NCI-H524 treated with DMSO at 0.1 percent for 48 hours (cell line): ENCODE measurements around the gene HSPA1B.
"Not testable (repeated sequence)": the region's sequence is repeated elsewhere in the genome, so short reads cannot be mapped to it uniquely, and the experiment has no call there.

Source experiments
- DNase-seq: peaks from one replicate; lab custom pipeline; 2025; lab: John Stamatoyannopoulos, UW

The HSPA1B gene

GRCh38 chr6:31860349-31860748 is 32.8 kb downstream of the HSPA1B start:
- no peak for DNase-seq

GRCh38 chr6:31861150-31861549 is 33.6 kb downstream of the HSPA1B start:
- DNase-seq = no peak

GRCh38 chr6:31861919-31862343 is 34.4 kb downstream of the HSPA1B start:
- no peak for DNase-seq

- DNase-seq = peak; percentile 97
Observed at GRCh38 chr6:31862344-31863235, 35.1 kb downstream of the HSPA1B start, which contains the start of gene NEU1. TSS of gene NEU1 (minus strand) at chr6:31862821. CDS start at chr6:31862776, 45 bp downstream.

GRCh38 chr6:31864123-31864562 is 36.6 kb downstream of the HSPA1B start:
- DNase-seq = not testable (repeated sequence)

- no peak for DNase-seq
Observed at GRCh38 chr6:31864818-31865204, 37.3 kb downstream of the HSPA1B start.

- no peak for DNase-seq
Observed at GRCh38 chr6:31865205-31866118, 37.9 kb downstream of the HSPA1B start.

- not testable (repeated sequence) for DNase-seq
Observed at GRCh38 chr6:31868658-31868971, 41.1 kb downstream of the HSPA1B start.

GRCh38 chr6:31869343-31869742 is 41.8 kb downstream of the HSPA1B start:
- no peak for DNase-seq

- no peak for DNase-seq
Observed at GRCh38 chr6:31870385-31870921, 42.9 kb downstream of the HSPA1B start.

- DNase-seq = no peak
Observed at GRCh38 chr6:31871046-31871659, 43.6 kb downstream of the HSPA1B start.

GRCh38 chr6:31874084-31874670 is 46.6 kb downstream of the HSPA1B start:
- no peak for DNase-seq

- DNase-seq = no peak
Observed at GRCh38 chr6:31874836-31875572, 47.5 kb downstream of the HSPA1B start.

GRCh38 chr6:31875877-31876276 is 48.3 kb downstream of the HSPA1B start:
- DNase-seq = no peak

GRCh38 chr6:31876357-31876756 is 48.8 kb downstream of the HSPA1B start:
- DNase-seq = no peak

GRCh38 chr6:31877125-31877650 is 49.6 kb downstream of the HSPA1B start:
- DNase-seq = no peak

- no peak for DNase-seq
Observed at GRCh38 chr6:31877651-31878161, 50.2 kb downstream of the HSPA1B start.

- no peak for DNase-seq
Observed at GRCh38 chr6:31878222-31878621, 50.7 kb downstream of the HSPA1B start.

GRCh38 chr6:31878726-31879125 is 51.2 kb downstream of the HSPA1B start, which contains the start of gene SLC44A4:
TSS of gene SLC44A4 (minus strand) at chr6:31878997. CDS start at chr6:31878980, 17 bp downstream.
- DNase-seq = no peak

GRCh38 chr6:31879143-31879542 is 51.6 kb downstream of the HSPA1B start:
- DNase-seq = no peak
